NCI-H510A treated with DMSO at 0.1 percent for 48 hours (cell line): Measurements from ENCODE around the gene MT1F.
A peak's percentile ranks its signal among the peaks of the same experiment; 100 is the strongest.

Source experiments
- DNase-seq: peaks from one replicate; lab custom pipeline; 2025; lab: John Stamatoyannopoulos, UW

MT1F gene

DNA sequence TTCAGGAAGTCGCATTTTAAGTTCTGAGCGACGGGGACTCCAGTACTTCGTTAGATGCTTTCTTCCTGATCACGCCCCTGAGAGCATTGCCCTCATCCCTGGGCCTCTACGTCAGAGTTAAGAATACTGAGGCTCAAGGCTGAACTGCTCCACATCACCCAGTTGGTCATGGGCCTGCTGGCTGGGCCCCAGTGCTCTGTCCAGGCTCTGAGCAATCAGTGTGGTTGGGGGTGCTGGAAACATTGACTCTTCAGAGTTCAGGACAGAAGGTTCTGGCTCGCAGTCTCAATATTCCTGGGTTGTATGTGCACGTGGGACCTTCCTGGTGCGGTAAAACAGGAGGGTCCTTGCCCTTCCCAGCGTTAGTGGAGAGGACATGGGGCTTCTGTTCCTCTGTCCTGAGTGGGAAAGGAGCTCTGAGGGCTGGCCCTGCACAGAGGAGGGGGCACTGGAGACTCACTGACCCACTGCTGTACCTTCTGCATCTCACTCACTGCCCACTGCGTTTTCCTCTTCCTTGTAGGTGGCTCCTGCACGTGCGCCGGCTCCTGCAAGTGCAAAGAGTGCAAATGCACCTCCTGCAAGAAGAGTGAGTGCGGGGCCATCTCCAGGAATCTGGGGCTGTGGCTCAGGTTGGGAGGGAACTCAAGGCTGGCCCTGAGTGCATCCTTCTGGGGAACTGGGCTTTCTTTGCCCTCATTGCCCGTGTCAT lies 31.7 kb upstream of the MT1F start:
- no peak for DNase-seq

DNA sequence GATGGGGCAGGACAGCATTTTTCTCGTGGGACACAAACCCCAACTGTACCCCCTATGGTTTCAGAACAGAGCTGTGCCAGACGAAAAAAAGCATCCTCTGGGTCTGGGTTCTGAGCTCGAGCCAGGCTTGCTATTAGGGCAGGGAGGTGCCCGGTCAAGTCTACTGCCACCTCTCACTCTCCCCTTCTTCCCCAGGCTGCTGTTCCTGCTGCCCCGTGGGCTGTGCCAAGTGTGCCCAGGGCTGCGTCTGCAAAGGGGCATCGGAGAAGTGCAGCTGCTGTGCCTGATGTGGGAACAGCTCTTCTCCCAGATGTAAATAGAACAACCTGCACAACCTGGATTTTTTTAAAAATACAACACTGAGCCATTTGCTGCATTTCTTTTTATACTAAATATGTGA lies 31.1 kb upstream of the MT1F start:
- no peak for DNase-seq

DNA sequence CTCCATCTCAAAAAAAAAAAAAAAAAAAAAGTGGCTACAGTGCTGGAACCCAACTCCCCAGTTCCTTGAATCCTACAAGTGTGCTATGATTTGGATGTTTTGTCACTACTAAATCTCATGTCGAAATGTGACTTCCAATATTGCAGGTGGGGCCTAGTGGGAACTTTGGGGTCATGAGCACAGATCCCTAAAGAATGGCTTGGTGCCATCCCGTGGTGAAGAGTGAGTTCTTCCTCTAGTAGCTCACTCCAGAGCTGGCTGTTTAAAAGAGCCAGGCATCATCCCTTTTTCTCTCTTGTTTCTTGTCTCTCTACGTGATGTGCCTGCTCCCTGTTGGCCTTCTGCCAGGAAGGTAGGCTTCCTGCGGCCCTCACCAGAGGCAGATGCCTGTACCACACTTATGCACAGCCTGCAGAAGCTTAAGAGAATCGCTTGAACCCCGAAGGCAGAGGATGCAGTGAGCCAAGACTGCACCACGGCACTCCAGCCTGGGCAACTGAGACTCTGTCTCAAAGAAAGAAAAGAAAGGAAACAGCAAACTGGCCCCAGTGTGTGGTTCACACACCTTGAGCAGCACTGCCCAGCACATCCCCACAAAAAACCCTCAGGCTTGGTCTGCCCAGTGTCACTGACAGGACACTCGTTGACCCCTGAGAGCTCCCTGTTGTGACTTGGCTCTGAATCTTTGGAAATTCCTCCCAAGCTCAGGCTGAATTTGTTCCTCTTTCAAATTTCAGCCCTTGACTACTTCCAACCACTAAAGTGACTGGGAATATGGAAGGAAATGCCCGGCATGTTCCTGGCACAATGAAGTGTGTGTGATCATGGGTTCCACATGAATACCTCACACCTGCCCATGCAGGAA lies 29.0 kb upstream of the MT1F start:
- no peak for DNase-seq

DNA sequence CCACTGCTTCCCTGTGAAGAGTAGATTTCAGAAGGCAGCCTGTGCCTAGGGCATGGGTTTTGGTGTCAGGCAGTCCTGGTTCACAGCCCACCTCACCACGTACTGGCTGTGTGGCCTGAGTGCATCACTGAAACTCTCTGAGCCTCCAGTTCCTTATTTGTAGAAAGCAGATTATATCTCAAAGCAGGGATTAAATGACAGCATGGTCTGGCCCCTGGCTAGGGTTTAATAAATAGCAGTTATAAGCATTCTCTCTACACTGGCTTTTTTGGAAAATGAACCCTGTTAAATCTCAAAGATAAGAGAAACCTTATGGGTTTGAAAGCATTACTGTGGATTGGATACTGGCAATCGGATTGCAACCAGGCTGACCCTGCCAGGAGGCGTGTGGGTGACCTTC lies 28.2 kb upstream of the MT1F start:
- no peak for DNase-seq

DNA sequence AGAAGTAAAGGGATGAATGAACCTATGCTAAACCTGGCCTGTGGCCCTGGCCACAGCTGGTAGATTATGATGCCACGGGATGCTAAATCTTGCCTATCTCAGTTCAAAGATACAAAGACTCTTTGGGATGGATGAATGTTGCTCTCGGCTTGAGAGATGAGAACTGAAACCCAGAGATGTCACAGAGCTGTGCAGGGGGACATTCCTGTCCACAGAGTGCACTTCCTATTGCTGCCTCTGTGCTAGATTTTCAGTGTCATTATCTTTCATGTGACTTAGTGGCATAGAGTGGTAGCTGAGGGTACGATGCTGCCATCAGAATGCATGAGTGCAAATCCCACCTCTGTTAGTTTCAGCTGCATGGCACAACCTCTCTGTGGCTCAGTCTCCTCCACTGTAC lies 27.6 kb upstream of the MT1F start:
- DNase-seq, result no peak

DNA sequence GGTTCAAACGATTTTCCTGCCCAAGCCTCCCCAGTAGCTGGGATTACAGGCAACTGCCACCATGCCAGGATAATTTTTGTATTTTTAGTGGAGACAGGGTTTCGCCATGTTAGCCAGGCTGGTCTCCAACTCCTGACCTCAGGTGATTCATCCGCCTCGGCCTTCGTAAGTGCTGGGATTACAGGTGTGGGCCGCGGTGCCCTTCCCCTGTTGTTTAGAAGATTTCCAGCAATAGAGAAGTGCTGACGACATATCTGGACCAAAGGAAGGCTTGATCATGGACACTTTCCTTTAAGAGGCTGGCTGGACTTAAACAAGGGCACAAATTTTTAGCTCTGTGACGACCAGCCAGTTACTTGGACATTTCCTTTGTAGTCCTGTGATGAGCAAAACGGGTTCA lies 26.6 kb upstream of the MT1F start:
- no peak for DNase-seq

DNA sequence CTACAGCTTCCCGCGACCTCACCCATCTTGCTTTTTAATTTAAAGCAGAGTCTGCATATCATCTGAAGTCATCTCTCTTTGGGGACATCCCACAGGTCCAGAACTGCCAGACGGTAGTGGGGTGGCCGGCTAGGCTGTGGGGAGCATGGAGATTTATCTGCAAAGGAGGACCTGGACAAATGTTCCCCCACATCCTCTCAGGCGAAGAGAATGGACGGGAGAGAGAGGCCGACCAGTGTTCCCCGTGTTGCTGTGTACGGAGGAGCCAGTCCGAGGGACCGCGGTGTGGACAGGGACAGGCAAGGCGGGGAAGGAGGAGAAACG lies 26.0 kb upstream of the MT1F start:
- DNase-seq, result no peak

DNA sequence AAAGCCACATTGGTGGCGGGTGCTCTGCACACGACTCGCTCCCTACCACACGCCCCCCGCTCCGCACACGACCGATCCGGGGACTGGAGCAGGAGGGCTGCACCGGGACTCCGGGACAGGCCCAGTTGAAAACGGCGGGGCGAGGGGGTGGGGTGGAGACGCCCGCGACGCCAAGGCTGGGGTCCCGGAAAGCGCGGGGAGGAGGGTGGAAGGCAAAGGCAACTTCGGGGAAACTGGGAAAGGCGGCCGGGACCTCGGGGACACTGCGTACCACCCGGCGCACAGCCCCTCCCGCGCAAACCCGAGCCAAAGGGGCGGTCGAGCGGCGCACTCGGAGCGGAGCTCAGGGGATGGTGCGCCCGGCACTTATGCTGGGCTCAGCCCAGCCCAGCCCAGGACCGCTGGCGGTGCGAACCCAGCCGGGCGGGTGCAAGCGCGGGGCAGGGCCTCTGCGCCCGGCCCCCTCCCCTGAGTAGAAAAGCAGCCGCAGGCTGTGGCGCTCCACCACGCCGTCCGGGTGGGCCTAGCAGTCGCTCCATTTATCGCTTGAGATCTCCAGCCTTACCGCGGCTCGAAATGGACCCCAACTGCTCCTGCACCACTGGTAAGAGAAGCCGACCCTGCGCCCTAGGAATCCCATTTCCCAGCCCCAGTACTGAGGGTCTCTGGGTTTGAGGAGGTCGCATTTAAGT lies 25.5 kb upstream of the MT1F start, which contains the start of gene MT1M:
TSS of gene MT1M (plus strand) at position 504 of the 692 bp plus-strand sequence. CDS start at position 577, 73 bp downstream.
- DNase-seq, result peak; percentile 24

DNA sequence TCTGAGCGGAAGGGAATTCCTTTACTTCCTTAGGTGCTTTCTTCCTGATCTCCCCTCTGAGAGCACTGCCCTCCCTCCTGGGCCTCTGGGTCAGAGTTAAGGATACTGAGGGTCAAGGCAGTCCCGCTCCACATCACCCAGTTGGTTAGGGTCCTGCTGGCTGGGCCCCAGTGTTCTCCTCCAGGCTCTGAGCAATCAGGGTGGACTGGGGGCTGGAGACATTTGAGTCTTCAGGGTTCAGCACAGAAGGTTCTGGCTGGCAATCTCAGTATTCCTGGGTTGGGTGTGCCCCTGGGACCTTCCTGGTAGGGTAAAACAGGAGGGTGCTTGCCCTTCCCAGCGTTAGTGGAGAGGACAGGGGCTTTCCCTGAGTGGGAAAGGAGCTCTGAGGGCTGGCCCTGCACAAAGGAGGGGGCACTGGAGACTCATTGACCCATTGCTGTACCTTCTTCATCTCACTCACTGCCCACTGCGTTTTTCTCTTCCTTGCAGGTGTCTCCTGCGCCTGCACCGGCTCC lies 24.9 kb upstream of the MT1F start:
- no peak for DNase-seq

DNA sequence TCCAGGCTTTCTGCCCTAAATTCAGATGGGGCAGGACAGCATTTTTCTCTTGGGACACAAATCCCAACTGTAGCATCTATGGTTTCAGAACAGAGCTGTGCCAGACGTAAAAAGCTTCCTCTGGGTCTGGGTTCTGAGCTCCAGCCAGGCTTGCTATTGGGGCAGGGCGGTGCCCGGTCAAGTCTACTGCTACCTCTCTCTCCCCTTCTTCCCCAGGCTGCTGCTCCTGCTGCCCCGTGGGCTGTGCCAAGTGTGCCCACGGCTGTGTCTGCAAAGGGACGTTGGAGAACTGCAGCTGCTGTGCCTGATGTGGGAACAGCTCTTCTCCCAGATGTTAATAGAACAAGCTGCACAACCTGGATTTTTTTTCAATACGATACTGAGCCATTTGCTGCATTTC lies 24.2 kb upstream of the MT1F start:
- no peak for DNase-seq

DNA sequence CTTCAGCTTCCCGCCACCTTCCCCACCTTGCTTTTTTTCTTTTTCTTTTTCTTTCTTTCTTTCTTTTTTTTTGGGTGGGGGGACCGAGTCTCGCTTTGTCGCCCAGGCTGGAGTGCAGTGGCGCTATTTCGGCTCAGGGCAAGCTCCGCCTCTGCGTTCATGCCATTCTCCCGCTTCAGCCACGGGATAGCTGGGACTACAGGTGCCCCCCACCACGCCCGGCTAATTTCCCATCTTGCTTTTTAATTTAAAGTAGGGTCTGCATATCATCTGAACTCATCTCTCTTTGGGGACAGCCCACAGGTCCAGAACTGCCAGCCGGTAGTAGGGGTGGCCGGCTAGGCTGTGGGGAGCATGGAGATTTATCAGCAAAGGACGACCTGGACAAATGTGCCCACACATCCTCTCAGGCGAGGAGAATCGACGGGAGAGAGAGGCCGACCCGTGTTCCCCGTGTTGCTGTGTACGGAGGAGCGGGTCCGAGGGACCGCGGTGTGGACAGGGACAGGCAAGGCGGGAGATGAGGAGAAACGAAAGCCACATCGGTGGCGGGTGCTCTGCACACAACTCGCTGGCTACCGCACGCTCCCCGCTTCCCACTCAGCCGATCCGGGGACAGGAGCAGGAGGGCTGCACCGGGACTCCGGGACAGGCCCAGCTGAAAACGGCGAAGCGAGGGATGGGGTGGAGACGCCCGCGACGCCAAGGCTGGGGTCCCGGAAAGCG lies 22.9 kb upstream of the MT1F start:
- DNase-seq, result no peak

DNA sequence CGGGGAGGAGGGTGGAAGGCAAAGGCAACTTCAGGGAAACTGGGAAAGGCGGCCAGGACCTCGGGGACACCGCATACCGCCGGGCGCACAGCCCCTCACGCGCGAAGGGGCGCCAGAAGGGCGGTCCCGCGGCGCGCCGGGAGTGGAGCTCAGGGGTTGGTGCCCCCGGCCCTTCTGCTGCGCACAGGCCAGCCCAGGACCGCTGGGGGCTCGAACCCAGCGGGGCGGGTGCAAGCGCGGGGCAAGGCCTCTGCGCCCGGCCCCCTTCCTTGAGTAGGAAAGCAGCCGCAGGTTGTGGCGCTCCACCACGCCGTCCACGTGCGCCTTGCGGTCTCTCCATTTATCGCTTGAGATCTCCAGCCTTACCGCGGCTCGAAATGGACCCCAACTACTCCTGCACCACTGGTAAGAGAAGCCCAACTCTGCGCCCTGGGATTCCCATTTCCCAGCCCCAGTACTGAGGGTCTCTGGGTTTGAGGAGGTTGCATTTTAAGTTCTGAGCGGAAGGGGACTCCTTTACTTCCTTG lies 22.3 kb upstream of the MT1F start:
- DNase-seq, result no peak

DNA sequence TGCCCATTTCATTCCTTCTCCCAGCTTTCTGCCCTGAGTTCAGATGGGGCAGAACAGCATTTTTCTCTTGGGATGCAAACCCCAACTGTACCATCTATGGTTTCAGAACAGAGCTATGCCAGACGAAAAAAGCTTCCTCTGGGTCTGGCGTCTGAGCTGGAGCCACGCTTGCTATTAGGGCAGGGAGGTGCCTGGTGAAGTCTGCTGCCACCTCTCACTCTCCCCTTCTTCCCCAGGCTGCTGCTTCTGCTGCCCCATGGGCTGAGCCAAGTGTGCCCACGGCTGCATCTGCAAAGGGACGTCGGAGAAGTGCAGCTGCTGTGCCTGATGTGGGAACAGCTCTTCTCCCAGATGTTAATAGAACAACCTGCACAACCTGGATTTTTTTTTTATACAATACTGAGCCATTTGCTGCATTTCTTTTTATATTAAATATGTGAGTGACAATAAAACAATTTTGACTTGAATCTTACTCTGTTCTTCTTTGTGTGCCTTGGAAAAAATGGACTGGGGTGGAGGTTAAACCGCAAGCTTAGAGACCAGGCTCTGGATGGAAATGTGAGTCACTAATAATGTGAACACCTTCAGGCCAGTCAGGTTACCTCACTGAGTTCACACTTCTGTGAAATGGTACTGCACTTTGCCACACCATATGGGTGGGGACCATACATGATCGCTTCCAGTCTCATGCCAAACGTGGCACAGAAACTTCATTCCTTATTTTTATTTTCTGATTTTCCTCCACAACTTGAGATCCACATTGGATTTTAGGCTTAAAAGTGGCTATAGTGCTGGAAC lies 20.9 kb upstream of the MT1F start:
- DNase-seq, result no peak

DNA sequence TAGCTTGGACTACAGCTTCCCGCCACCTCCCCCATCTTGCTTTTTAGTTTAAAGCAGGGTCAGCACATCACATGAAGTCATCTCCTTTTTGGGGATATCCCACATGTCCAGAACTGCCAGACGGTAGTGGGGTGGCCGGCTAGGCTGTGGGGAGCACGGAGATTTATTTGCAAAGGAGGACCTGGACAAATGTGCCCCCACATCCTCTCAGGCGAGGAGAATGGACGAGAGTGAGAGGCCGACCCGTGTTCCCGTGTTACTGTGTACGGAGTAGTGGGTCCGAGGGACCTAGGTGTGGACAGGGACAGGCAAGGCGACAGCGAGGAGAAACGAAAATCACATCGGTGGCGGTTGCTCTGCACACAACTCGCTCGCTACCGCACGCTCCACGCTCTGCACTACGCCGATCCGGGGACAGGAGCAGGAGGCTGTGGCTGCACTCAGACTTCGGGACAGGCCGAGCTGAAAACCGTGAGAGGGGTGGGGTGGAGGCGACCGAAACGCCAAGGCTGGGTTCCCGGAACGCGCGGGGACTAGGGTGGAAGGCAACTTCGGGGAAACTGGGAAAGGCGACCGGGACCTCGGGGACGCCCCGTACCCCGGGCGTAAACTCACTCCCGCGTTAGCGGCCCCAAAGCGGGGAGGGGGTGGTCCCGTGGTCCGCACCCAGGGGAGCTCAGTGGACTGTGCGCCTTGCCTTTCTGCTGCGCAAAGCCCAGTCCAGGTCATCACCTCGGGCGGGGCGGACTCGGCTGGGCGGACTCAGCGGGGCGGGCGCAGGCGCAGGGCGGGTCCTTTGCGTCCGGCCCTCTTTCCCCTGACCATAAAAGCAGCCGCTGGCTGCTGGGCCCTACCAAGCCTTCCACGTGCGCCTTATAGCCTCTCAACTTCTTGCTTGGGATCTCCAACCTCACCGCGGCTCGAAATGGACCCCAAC lies 19.7 kb upstream of the MT1F start, which contains the start of gene MT1A:
TSS of gene MT1A (plus strand) at position 853 of the 937 bp plus-strand sequence. CDS start at position 926, 73 bp downstream.
- peak; percentile 31 for DNase-seq

DNA sequence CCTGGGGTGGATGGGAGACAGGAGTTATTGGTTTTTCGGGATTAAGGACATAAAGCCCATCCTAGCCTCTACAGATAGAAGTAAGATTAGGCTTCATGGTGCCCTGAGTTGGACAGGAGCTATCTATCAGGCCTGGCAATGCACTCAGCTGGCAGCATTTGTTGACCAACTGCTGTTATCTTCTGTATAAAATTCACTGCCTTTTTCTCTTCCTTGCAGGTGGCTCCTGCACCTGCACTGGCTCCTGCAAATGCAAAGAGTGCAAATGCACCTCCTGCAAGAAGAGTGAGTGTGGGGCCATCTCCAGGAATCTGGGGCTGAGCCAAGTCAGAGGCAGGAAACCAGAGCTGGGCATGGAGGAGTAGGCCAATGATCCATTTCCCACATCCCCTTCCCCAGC lies 18.7 kb upstream of the MT1F start:
- DNase-seq, result no peak

DNA sequence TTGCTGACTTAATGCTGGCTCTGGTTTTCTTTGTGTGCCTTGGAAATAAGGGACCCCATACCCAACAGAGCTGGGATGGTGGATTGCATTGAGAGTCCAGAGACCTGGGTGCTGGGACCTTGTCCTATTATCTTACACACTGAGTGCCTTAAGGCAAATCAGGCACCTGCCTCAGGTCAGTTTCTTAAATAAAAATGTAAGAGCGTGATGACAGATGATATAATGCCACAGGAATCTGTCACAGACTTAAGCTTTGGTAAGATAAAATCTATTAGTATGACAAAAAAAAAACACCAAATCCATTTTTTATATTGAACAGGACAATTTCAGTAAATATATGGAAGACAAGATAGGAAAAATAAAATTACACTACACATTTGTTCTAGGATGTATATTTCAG lies 17.7 kb upstream of the MT1F start:
- no peak for DNase-seq

DNA sequence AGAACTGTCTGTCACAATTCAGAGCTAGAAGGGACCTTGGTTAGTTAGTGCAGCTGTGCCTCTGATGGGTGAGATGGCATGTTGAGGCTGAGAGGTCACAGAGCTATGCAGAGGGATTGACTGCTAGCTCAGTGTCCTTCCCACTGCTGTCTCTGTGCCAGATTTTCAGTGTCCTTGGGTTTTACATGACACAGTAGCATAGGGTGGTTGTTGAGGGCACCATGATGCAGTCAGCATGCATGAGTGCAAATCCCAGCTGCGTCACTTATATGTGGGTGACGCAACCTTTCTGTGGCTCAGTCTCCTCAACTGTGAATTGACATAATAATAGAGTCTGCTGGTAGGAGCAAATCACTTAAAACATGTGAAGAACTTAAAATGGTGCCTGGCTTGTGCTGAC lies 16.6 kb upstream of the MT1F start:
- DNase-seq, result no peak

DNA sequence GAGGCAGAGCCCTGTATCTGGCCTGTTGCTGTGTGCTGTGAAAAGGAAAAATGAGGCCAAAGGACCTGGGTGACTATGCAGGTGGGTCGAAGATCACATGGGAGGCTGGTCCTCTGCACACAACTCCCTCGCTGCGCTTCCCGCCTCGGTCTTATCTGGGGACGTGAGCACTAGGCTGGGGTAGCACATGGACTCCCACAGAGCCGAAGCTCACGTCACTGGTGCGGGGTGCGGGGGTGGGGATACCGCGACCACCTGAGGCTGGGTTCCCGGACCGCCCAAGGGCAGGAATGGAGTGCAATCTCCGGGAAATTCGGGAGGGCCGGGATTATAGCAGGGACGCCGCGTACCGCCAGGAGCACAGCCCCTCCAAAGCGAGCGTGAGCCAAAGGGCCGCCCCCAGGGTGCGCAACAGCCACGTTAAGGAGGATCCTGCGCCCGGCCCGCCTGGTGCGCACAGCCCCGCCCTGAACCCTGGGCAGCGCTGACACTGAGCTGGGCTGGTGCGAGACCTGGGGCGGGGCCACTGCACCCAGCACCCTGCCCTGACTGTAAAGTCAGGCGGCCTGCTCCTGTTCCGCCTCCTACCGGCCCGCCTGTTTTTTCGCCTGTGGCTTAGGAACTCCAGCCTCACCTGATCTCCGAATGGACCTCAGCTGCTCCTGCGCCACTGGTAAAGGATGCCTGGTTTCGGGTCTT lies 14.5 kb upstream of the MT1F start:
- DNase-seq, result peak; percentile 27

DNA sequence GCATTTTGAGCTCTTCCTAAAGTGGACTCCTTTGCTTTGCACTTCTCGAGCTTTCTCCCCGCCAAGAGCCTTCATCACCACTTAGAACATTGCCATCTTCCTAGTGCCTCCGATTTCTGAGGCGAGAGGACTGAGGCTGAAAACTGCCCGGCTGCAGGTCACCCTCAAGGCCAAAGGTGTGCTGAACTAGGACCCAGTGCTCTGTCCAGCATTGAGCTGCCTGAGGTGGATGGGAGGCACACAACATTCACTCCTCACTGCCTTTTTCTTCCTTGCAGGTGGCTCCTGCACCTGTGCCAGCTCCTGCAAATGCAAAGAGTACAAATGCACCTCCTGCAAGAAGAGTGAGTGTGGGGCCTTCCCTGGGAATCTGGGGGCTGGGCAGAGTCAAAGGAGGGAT lies 13.9 kb upstream of the MT1F start:
- DNase-seq, result no peak
